Measurements from ENCODE around the gene RNASE7.

The RNASE7 gene

GRCh38 chr14:21088687-21089086 is 46.5 kb downstream of the RNASE7 start:
- DNase-seq: no peak

- no peak for DNase-seq
Observed at GRCh38 chr14:21089271-21089670, 47.1 kb downstream of the RNASE7 start.

GRCh38 chr14:21089877-21090193 is 47.7 kb downstream of the RNASE7 start:
- DNase-seq: no peak

- no peak for DNase-seq
Observed at GRCh38 chr14:21090194-21090939, 48.2 kb downstream of the RNASE7 start.

GRCh38 chr14:21090940-21091663 is 48.9 kb downstream of the RNASE7 start:
- DNase-seq: no peak

GRCh38 chr14:21091821-21092272 is 49.7 kb downstream of the RNASE7 start:
- DNase-seq: no peak

GRCh38 chr14:21092273-21093011 is 50.3 kb downstream of the RNASE7 start:
- peak; percentile 67 for DNase-seq

- DNase-seq: no peak
Observed at GRCh38 chr14:21093018-21093417, 50.9 kb downstream of the RNASE7 start.
